NCI-H1436 treated with DMSO at 0.1 percent for 48 hours (cell line): ENCODE results near the gene SLC2A5.
"Not testable (repeated sequence)": the region's sequence is repeated elsewhere in the genome, so short reads cannot be mapped to it uniquely, and the experiment has no call there.

Source experiments
- DNase-seq: peaks from one replicate; lab custom pipeline; 2025; lab: John Stamatoyannopoulos, UW

Gene SLC2A5, protein sequence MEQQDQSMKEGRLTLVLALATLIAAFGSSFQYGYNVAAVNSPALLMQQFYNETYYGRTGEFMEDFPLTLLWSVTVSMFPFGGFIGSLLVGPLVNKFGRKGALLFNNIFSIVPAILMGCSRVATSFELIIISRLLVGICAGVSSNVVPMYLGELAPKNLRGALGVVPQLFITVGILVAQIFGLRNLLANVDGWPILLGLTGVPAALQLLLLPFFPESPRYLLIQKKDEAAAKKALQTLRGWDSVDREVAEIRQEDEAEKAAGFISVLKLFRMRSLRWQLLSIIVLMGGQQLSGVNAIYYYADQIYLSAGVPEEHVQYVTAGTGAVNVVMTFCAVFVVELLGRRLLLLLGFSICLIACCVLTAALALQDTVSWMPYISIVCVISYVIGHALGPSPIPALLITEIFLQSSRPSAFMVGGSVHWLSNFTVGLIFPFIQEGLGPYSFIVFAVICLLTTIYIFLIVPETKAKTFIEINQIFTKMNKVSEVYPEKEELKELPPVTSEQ

DNA sequence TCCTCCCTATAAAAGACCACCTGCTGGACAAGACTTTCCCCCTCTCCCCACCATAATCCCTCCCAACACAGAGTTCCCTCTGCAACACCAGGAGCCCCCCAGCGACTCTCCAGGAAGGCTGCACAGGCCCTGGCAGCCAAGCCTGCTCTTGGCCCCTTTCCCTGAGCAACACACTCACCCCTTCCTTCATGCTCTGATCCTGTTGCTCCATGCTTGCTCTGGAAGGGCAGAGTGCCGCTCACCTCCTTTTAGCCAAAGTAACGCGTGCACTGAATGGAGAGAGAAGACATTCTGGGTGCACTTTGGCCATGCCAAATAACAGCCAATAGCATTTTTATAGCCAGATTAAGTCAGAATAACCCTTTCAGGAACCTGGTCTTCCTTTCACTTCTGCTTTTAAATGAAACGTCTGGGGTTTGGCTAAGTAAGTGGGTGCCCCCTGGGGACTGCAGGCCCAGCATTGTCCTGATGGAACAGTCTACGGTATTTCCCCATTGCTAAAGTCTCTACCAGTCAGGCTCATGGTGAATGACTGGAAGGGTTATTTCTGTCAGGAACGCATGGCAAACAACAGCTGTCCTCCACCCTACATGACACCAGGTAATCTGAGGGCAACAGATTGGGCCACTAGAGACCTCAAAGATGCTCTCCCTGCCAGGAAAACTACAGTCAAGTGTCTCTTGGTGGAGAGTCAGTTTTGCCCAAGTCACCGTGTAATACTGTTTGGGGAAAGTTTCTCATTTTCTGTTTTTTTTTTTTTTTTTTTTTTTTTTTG lies at the start of gene SLC2A5:
SLC2A5 (minus strand) TSS at position 310 of the 775 bp plus-strand sequence; CDS start at position 211, 99 bp downstream.
- DNase-seq = no peak

DNA sequence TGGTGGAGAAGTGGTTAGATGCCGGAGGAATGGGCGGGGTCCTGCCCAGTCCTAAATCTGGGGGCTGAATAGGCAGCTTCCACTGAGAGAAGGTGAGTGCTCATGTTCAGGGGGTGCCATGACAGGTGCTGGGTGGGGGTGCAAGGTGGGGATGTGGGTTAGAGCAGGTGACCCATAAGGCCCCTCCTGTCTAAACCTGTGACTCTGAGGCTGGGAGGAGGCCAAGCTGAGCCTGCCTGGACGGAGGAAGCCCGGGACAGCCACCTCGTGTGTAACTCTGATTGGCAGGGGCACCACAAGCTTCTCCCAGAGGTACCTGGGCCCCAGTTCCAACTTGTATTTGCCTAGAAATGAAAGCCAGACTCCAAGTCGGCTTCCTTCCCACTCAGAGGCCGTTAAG lies 48.8 kb upstream of the SLC2A5 start:
- no peak for DNase-seq

DNA sequence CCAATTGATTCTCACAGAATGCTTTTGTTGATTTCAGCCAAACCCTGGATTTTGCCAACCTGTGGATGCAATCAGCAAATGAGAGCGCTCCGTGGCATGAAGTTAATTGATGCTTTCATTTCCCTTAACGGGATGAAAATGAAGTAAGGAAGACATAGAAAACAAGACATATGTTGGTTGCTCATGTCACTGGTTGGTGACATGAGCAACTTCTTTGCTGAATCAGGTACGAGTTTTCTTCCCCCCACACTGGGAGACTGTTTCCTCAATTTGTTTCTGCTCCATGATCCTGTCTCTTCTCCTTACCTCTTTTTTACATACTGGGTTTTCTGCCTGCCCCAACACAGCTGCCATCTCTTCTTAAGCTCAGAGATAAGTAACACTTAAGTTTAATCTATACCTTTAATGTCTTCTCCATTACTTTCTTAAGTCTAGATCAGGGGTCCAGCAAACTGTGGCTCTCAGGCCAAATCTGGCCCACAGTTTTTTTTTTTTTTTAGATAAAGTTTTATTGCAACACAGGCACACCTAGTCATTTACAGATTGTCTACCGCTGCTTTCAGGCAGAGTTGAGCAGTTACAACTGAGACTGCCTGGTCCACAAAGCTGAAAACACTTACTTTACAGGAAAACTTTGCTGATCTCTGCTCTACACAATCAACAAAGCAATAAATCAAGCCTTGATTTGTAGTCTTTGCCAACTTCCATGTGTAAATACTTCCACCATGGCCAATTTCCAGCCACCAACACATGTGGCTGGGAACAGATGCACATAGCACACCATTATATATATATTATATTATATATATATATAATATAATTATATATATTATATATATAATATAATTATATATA lies 46.1 kb upstream of the SLC2A5 start:
- no peak for DNase-seq

DNA sequence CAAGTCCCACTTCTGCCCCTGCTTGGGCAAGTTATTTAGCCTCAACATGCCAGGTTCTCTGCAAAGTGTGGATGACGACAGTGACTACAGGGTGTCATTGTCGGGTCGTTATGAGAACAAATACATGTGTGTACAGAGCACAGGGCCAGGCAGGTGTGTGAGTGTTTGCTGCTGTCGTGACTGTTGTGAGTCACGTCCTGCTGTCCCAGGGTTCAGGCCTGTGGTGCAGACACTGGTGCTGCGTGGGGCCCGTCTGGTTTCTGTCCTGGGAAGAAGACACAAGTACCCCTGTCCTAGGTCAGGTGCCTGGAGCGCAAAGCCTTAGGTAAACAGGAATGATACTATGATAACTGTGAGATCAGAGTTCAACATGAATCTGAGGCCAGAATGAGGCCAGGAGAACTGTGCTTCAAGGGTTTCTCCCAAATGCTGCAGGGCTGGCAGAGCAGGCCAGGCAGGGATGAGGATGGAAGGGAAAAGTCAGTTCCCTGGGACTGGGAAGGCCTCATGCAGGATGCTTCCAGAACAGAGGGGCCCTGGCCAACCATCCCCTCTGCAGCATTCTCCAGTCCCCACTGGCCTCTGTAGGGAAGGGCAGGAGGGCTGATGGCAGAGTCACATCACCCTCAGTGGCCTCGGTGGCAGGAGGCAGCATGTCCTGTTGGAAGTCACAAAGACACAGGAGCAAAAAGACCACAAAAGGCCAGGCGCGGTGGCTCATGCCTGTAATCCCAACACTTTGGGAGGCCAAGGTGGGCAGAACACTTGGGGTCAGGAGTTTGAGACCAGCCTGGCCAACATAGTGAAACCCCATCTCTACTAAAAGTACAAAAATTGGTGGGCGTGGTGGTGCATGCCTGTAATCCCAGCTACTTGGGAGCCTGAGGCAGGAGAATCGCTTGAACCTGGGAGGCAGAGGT lies 43.8 kb upstream of the SLC2A5 start:
- DNase-seq = no peak

DNA sequence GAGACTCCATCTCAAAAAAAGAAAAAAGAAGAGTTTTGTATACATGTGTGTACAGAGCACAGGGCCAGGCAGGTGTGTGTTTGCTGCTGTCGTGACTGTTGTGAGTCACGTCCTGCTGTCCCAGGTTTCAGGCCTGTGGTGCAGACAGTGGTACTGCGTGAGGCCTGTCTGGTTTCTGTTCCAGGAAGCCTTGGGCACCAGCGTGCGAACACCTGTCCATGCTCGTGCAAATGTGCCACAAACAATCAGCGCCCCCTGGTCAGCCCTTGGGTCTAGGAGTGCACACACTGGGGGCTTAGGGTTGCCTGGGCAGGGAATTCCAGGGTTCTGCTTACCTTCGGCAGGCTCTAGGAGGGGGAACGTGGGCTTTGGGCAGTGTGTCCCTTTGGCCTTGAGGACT lies 42.5 kb upstream of the SLC2A5 start:
- DNase-seq = no peak

DNA sequence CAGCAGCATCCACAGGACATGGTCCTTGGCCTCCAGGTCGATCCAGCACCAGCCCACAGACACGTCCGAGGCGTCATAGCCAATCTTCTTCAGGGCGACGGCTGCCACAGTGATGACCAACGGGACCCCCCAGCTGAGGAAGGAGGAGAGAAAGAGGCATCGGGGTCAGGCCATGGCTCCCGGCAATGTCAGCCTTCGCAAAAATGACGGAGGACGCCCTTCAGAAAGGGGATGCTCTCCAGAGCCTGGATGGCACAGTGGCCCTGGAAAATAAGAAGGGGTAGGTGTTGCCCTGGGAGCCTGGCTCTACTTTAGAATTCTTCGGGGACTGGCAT lies 41.9 kb upstream of the SLC2A5 start:
- no peak for DNase-seq

DNA sequence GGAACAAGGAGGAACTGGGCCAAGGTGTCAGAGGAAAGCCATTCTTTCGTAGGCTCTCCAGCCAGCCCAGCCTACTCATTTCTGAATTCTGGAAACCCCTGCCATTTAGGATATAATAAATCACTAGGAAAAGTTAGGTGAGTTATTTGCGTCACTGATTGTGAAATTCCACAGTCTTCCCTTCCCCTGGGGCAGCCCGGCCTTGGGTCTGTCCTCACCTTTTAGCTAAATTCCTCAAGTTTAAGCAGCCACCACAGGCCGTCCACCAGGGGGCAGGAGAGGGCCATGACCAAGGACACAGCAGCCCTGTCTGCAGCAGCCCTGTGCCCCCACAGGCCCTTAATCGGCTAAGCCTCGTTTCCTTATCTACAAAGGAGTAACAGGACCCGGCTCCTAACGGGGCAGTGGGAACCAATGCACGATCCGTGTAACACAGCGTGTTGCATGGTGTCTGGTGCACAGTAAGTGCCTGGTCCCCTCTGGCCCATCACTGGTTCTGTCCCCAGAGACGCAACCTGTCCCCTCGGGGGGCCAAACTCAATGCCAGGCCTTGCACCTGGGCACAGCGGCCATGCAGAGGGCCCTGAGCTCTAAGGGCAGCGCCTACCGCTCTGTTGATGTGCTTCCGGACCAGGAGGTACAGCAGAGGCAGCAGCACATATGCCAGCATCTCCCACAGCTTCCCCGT lies 41.4 kb upstream of the SLC2A5 start:
- no peak for DNase-seq

DNA sequence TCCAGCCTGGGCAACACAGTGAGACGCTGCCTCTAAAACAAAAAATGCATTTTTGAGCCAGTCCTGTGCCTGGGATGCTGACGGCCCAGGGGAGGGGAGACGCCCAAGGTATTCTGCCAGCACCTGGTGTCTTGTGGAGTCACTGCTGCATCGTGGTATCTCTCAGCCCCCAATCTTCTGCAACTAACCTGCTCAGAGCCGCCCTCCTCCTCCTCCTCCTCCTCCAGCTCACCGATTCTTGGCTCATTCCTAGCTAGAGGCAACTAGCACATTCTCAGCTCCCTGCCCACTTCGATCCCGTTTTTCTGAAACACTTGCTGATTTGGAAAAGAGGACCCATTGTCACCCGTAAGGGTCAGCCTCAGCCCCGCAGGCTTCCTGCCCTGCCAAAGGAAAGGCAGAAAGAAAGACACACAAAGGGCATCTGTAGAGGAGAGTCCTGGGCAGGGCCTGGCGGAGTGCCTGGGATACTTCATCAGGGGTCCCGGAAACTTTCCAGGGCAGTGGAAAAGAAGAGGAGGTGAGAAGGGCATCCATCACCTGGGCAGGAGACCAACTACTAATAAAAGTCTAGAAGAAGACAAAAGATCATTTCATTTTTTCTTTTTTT lies 38.7 kb upstream of the SLC2A5 start:
- DNase-seq = no peak

DNA sequence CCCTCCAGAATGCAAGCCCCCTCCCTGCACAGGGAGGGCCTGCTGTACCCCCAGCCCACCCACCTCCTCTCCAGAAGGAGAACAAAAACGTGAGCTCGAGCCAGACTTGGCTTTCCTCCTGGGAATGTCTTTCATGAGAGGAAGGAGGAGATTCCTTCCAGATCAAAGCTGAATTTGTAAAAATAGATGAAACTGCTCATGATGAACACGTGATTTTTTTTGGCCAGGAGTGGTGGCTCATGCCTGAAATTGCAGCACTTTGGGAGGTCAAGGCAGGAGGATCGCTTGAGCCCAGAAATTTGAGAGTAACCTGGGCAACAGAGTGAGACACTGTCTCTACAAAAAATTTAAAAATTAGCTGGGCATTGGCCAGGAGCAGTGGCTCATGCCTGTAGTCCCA lies 37.7 kb upstream of the SLC2A5 start:
- no peak for DNase-seq

DNA sequence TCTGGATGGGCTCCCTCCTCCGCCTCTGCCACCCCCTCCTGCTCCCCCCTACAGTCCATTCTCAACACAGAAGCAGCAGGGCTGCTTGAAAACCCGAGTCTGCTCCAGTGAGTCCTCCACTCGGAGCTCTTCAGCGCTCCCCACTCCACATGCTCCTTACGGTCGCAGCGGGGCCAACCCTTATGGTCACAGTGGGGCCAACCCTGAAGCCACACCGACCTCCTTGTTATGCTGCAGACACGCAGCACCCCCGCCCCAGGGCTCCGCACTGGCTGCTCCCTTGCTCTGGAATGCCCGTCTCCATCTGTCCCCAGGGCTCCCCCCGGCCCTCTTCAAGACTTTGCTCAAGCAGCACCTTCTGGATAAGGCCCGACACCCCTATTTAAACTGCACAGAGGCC lies 36.9 kb upstream of the SLC2A5 start:
- DNase-seq = no peak

DNA sequence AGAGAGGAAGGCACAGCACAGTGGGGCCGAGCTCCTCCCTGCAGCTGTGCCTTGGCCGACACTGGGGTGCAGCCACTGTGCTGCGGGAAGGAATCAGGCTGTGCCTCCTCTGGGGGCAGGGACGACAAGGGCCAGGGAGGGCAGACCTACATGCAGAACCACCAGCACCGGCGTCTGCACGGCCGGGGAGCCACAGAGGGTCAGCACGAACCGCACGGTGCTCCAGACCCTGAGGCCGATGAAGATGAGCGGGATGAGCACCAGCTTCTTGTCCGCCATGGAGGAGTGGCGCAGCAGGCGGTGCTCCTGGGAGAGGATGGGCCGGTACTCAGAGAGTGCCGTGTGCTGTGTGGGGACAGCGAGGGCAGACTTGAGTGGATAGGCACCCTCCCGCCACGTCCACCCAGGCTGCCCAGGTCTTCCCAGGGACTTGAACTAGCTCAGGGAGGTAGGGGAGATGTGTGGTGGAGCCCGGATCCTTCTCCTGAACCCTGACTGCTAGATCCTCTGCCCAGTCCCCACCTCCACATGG lies 36.0 kb upstream of the SLC2A5 start:
- no peak for DNase-seq

DNA sequence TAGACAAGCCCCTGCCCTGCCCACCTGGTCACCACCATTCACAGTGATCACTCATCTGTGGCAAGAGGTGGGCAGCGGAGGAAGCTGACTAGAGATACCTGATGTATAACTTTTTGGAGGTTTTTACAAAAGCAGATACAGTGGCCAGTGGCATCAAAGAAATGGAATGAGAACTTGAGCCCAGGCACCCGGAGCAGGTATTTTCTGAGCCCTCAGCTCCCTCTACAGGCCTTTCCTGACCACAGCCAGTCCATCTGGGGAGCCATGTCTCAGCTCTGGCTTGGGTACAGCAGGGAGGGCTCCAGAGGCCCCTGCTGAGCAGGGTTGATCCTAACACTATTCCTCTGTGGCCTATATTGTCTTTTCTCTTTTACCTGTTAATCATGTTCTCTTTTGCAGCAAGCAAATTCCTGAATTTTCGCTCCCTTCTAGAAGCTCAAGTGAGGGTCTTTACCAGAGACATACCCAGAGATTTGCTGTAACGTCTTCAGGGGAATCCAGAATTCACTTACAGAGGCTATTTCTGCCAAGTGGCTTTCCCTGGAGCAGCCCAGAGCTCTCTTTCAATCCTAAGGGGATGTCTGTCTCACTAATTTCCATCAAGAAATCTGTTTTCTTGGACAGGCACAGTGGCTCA lies 32.2 kb upstream of the SLC2A5 start:
- DNase-seq = no peak

DNA sequence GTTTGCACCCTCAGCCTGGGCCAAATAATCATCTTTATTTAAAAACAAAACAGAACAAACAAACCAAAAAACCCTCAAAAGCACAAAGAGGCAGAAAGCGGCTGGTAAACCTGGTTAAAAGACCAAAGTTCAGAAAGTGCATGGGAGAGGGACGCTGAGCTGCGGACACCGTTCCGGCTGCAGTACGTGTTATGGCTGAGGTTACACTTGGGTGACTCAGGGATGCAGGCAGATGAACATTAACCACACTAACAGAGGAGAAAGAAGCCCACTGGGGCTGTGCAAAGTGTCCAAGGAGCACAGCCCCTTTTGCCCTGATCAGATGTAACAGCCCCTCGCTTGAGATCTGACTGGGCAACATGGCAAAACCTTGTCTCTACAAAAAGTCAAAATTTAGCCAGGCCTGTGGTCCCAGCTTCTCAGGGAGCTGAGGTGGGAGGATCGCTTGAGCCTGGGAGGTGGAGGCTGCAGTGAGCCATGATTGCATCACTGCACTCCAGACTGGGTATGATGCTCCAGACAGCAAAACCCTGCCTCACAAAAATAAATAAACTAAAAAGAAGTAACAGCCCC lies 31.1 kb upstream of the SLC2A5 start:
- no peak for DNase-seq

DNA sequence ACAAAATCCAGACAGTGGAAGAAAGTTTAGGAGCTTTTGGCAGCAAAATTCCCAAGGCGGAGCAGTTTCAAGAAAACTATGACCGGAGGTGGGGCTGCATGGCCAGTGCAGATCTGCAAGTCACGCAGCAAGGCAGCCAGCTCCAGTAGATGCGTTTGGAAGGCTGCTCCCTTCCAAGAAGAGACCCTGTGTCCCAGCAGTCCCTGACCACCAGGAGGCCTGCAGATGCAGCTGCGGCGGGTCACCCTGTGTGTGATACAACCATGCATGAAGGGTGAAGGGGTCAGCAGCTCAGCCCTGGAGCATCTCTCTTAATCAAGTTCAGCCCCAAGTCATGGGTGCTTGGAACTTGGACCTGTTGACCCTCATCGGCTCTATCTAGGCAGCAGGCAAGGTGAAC lies 30.1 kb upstream of the SLC2A5 start:
- no peak for DNase-seq

DNA sequence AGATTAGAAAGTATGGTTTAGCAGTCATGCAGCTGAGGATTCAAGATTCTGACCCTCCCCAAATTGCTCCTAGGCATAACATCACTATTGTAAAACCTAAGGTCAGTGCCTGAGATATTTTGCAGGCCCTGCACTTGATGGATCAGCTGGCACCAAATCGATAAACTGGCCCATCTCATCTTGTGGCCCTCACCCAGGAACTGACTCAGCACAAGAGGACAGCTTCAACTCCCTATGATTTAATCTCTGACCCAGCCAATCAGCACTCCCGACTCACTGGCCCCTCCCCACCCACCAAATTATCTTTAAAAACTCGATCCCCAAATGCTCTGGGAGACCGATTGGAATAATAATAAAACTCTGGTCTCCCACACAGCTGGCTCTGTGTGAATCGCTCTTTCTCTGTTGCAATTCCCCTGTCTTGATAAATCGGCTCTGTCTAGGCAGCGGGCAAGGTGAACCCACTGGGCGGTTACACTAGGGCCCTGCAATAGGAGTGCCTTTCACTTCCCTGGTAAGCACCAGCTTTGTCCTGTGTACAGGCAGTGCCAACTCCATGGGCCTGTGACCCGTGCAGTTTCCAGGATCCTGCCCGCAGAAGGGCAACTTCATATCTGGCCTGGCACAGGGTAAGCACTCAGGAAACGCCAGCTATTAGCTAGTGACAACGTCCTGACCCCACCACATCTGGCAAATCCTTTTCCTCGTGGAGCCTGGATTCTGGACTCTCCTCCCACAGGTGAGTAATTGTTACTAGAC lies 28.7 kb upstream of the SLC2A5 start:
- DNase-seq = no peak

DNA sequence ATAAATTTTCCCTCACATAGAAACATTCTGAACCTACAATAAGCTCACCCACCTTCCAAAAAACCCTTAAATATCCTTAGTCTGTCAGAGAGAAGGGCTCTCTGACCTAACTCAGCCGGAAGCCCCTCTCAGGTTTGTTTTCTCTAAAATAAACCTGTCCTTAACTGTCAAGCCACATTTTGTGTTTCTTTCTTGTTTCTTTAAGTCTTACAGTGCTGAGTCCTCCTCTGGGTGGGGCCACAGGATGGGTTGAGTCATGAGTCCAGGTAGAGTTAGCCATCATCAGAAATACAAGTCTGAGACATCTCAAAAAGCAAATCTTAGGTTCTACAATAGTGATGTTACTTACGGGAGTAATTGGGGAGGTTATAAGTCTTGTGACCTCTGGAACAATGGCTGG lies 26.4 kb upstream of the SLC2A5 start:
- DNase-seq = no peak

DNA sequence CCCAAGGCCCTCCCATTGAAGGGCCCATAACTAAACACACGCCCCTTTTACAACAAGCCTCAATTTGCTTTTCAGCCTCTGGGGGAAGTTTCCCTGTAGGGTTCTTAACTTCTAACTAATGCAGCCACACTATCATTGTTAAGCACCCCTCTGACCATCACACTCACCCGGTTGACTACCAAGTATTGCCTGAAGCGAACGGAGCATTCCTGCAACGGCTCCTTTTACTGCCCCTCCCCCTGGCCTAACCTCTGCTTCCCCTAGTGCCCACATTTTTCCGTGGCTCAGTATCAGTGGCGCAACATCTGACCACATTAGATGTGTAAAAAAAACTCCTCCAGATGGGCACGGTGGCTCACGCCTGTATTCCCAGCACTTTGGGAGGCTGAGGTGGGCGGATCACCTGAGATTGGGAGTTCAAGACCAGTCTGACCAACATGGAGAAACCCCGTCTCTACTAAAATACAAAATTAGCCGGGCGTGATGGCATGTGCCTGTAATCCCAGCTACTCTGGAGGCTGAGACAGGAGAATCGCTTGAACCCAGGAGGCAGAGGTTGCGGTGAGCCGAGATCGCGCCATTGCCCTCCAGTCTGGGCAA lies 24.7 kb upstream of the SLC2A5 start:
- DNase-seq = not testable (repeated sequence)

DNA sequence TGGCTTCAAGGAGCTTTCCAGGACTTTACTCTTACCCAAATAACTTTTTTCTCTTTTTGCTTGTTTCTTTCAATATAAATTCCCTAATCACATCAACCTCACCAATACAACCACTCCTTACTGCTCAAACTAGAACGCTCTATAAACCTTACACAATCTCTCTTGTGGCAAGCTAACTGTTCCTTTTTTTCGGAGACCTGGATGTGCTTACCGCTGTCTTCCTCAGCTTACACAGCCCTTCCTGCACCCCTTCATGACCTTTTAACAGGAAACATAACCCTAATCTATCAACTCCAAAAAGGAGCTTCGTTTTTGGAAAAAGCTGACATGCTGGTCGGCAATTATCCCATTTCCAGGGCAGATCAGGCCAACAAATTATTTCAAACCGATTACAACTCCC lies 24.1 kb upstream of the SLC2A5 start:
- DNase-seq = no peak
